Endothelial cell of umbilical vein (primary cell): ENCODE results near the gene SLC13A1. TPM values are rescaled to one million over a fixed set of nuclear protein-coding genes. Genes with fewer than 3 reads are reported as not detected.

ENCODE experiments used
- BruUV-seq: library from RNA; stranded (reverse); fragments of 400-500 nt; replicated peaks from 2 replicates; lab custom pipeline; 2021; lab: Mats Ljungman, UMichigan
- CTCF ChIA-PET: fragments of 300-600, 350-600 bp; sonication (Branson Sonifier 250); formaldehyde crosslinking; loops from one replicate; lab custom pipeline; 2021; ENCODE audit warnings: antibody characterized with exemption, inconsistent platforms; lab: Charles Lee
- POLR2A ChIA-PET: fragments of 300-600, 350-600 bp; sonication (Branson Sonifier 250); formaldehyde crosslinking; loops from one replicate; lab custom pipeline; 2021; ENCODE audit warnings: antibody characterized with exemption, inconsistent platforms; lab: Charles Lee
- DNase-seq: peaks from one replicate; pipeline ENCODE4 v3.0.0-alpha.2; 2011; ENCODE audit warnings: low read depth, low spot score
- FAIRE-seq: peaks from 2 replicates; lab custom pipeline; 2011; peaks lifted over from hg19 to GRCh38; lab: Jason Lieb, UNC
- H2AFZ ChIP-seq: 2 replicates; pipeline ENCODE4 v1.6.0; 2012; ENCODE audit warnings: low read depth, low read length, control low read depth, inconsistent platforms
- H3K27ac ChIP-seq: 2 replicates; pipeline ENCODE4 v1.5.1; 2011; ENCODE audit warnings: low read depth, mild to moderate bottlenecking, control low read depth, low read length, moderate library complexity; ENCODE audit not compliant: insufficient read depth
- H3K27me3 ChIP-seq, 2 experiments: 2 replicates each; pipeline versions ENCODE4 v1.6.0 to v1.6.1; 2011; ENCODE audit warnings: low read length in 2 of 2, mixed read lengths in 1 of 2; ENCODE audit not compliant: control insufficient read depth in 2 of 2, insufficient read depth in 2 of 2
- H3K36me3 ChIP-seq, 2 experiments: 2 replicates in 1 of 2; 3 replicates in 1 of 2; pipeline ENCODE4 v1.5.1; 2011; ENCODE audit warnings: low read length in 2 of 2, mild to moderate bottlenecking in 1 of 2, moderate library complexity in 1 of 2; ENCODE audit not compliant: control insufficient read depth in 2 of 2, insufficient read depth in 2 of 2; ENCODE audit errors: extremely low read depth in 1 of 2
- H3K4me1 ChIP-seq: 3 replicates; pipeline ENCODE4 v1.5.1; 2011; ENCODE audit warnings: mild to moderate bottlenecking, low read length; ENCODE audit not compliant: control insufficient read depth, insufficient read depth; ENCODE audit errors: extremely low read depth
- H3K4me2 ChIP-seq: 2 replicates; pipeline ENCODE4 v1.6.1; 2011; ENCODE audit warnings: low read length, control low read depth, mixed read lengths; ENCODE audit not compliant: insufficient read depth
- H3K4me3 ChIP-seq, 3 experiments: fragments of 200-600 bp in 1 of 3; sonication (generic), shearing (Covaris generic) in 1 of 3; replicated peaks in 1 of 3; 2 replicates each; pipeline ENCODE4 v1.5.1; 2011 to 2016; ENCODE audit warnings: control low read depth in 3 of 3, low read length in 3 of 3, mild to moderate bottlenecking in 2 of 3, inconsistent platforms in 1 of 3, low read depth in 1 of 3, moderate library complexity in 1 of 3; ENCODE audit not compliant: insufficient read depth in 1 of 3
- H3K79me2 ChIP-seq: 2 replicates; pipeline ENCODE4 v1.6.0; 2012; ENCODE audit warnings: low read length, inconsistent platforms; ENCODE audit not compliant: control insufficient read depth, insufficient read depth
- H3K9ac ChIP-seq: replicated peaks from 2 replicates; pipeline ENCODE3; 2011; ENCODE audit warnings: low read length, control low read depth; ENCODE audit not compliant: insufficient read depth; ENCODE audit errors: extremely low read depth
- H3K9me1 ChIP-seq: replicated peaks from 3 replicates; pipeline ENCODE4 v1.6.0; 2011; ENCODE audit warnings: mild to moderate bottlenecking, low read length; ENCODE audit not compliant: control insufficient read depth, insufficient read depth; ENCODE audit errors: extremely low read depth
- H3K9me3 ChIP-seq: replicated peaks from 2 replicates; pipeline ENCODE4 v1.5.1; 2012; ENCODE audit warnings: low read length, inconsistent platforms; ENCODE audit not compliant: control insufficient read depth, insufficient read depth
- H4K20me1 ChIP-seq: replicated peaks from 2 replicates; pipeline ENCODE3; 2011; ENCODE audit warnings: mild to moderate bottlenecking, low read length; ENCODE audit not compliant: control insufficient read depth, insufficient read depth; ENCODE audit errors: extremely low read depth
- EZH2 ChIP-seq: IDR thresholded peaks from 2 replicates; pipeline ENCODE4 v1.6.1; 2012; ENCODE audit warnings: borderline replicate concordance, low read depth, mild to moderate bottlenecking, moderate library complexity, low read length, inconsistent platforms; ENCODE audit not compliant: severe bottlenecking
- FOS ChIP-seq: IDR thresholded peaks from 2 replicates; pipeline ENCODE4 v1.6.1; 2011; ENCODE audit warnings: mild to moderate bottlenecking, low read length, moderate library complexity, borderline replicate concordance; ENCODE audit not compliant: insufficient read depth
- GATA2 ChIP-seq: IDR thresholded peaks from 2 replicates; pipeline ENCODE4 v1.7.0; 2011; ENCODE audit warnings: low read depth, mild to moderate bottlenecking, moderate library complexity, mixed read lengths, low read length; ENCODE audit not compliant: insufficient read length, insufficient read depth
- JUN ChIP-seq: IDR thresholded peaks from 2 replicates; pipeline ENCODE4 v1.6.1; 2011; ENCODE audit warnings: borderline replicate concordance, low read depth; ENCODE audit not compliant: insufficient read length, insufficient read depth
- POLR2A ChIP-seq: IDR thresholded peaks from 2 replicates; pipeline ENCODE4 v1.6.1; 2012; ENCODE audit warnings: low read depth, mild to moderate bottlenecking, control low read depth, low read length
- POLR2AphosphoS5 ChIP-seq: IDR thresholded peaks from 2 replicates; pipeline ENCODE4 v1.6.1; 2012; ENCODE audit warnings: low read depth, mild to moderate bottlenecking, control low read depth, low read length, moderate library complexity; ENCODE audit not compliant: insufficient read depth
- dilution Hi-C: fragments of 300-500 bp; cut with MboI; formaldehyde crosslinking; loops from one replicate; pipeline ENCODE4 v1.15.0; 2019; ENCODE audit warnings: low sequenced_read_pairs; ENCODE audit not compliant: extremely low pct_ligation_motif_present
- intact Hi-C: fragments of 100-400 bp; cut with micrococcal nuclease; formaldehyde crosslinking; loops from one replicate; pipeline ENCODE4 v1.10.0; 2022
- polyA plus RNA-seq, 4 experiments: library from polyadenylated mRNA; depleted of rRNA in 3 of 4; stranded (reverse) in 3 of 4; unstranded in 1 of 4; fragments of >200 nt; gene quantifications; 2 replicates each; pipeline versions ENCODE4 v1.2.1 to v1.2.3, GENCODE V29; 2011 to 2012; ENCODE audit warnings: missing spikeins in 1 of 4
- total RNA-seq: library from RNA; stranded (reverse); gene quantifications from 2 replicates; pipeline ENCODE4 v1.2.3, GENCODE V29; 2021
- TF ChIP-seq, protein P1 (sequence below): IDR thresholded peaks from 2 replicates; pipeline ENCODE4 v1.6.1; 2011; ENCODE audit not compliant: insufficient read depth, insufficient read length
- TF ChIP-seq, protein P2 (sequence below), 2 donors: IDR thresholded peaks; 1 replicate in 1 of 2; 2 replicates in 1 of 2; pipeline ENCODE4 v1.5.1; 2011; ENCODE audit warnings: low read length in 2 of 2, mild to moderate bottlenecking in 2 of 2, moderate library complexity in 2 of 2, control low read depth in 1 of 2, inconsistent platforms in 1 of 2, low read depth in 1 of 2; ENCODE audit not compliant: insufficient read depth in 1 of 2; ENCODE audit errors: extremely low read depth in 1 of 2

Gene SLC13A1
- total and polyA plus RNA-seq, 2 donors (not counting 3 experiments of a cell fraction or from before 2014, with no cell fraction given), result not detected

DNA sequence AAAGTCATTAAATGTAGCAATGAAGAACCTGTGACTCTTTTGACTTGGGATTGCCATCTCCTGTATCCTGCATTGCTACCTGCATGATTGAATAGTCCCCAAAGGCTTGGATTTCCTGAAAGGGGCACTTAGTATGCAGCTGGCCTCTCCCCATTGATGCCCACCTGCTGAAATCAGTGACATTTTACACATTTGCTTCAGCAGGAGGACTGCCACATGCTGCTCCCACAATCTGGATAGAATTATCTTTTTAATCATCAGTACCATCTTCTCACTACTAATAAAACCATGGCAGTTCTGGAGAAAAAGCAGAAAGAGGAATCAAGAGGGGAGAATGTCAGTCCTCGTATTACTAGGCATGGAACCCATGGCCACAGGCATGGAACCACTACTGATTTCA, 67.8 kb downstream of the SLC13A1 start:
- Histone ChIP-seq H3K4me2 (no peak overlapping the region), H3K9ac (no peak overlapping the region), H4K20me1 (no peaks in the 10 kb centered on the region), H3K36me3 (no peaks in the 10 kb centered on the region), H3K27ac (no peak overlapping the region), H2AFZ (no peak overlapping the region), H3K27me3 (no peaks in the 10 kb centered on the region), H3K9me3 (no peaks in the 10 kb centered on the region), H3K4me1 (no peaks in the 10 kb centered on the region), H3K79me2 (no peaks in the 10 kb centered on the region), H3K9me1 (no peaks in the 10 kb centered on the region), H3K4me3 (no peak overlapping the region)
- no TSS peak for BruUV-seq
- DNase-seq, result no peak
- dilution Hi-C loops, result no loop called here
- ChIA-PET CTCF (interaction anchor here (0.6 to 2.0 kb wide), 7 partner anchors 9 to 329 kb away, joined by 3 to 5 read pairs (median 3); no protein-coding TSS in a partner anchor), POLR2A (no interaction called here)
- TF ChIP-seq EZH2, result no peak
- no peak for TF ChIP-seq GATA2
- TF ChIP-seq, protein P1, sequence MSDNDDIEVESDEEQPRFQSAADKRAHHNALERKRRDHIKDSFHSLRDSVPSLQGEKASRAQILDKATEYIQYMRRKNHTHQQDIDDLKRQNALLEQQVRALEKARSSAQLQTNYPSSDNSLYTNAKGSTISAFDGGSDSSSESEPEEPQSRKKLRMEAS, result no peak
- no peak for TF ChIP-seq POLR2A
- no peak for TF ChIP-seq FOS
- TF ChIP-seq POLR2AphosphoS5, result no peak
- no peak for TF ChIP-seq JUN
- TF ChIP-seq, protein P2, sequence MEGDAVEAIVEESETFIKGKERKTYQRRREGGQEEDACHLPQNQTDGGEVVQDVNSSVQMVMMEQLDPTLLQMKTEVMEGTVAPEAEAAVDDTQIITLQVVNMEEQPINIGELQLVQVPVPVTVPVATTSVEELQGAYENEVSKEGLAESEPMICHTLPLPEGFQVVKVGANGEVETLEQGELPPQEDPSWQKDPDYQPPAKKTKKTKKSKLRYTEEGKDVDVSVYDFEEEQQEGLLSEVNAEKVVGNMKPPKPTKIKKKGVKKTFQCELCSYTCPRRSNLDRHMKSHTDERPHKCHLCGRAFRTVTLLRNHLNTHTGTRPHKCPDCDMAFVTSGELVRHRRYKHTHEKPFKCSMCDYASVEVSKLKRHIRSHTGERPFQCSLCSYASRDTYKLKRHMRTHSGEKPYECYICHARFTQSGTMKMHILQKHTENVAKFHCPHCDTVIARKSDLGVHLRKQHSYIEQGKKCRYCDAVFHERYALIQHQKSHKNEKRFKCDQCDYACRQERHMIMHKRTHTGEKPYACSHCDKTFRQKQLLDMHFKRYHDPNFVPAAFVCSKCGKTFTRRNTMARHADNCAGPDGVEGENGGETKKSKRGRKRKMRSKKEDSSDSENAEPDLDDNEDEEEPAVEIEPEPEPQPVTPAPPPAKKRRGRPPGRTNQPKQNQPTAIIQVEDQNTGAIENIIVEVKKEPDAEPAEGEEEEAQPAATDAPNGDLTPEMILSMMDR (IDR thresholded peaks at IDR 0.05; ENCODE audit: extremely low read depth in 1 of 2, insufficient read depth in 1 of 2, low read depth in 1 of 2, low read length in 2 of 2), result no peak
- no peak for FAIRE-seq
- intact Hi-C loops, result no loop called here
